Subcutaneous abdominal adipose tissue (tissue), 5 donors: ENCODE data around the gene TAS1R1.
A peak's percentile ranks its signal among the peaks of the same experiment; 100 is the strongest.

Source experiments
- H3K27ac ChIP-seq: one replicate; pipeline ENCODE4 v1.7.0; 2013; ENCODE audit warnings: low read depth, mild to moderate bottlenecking, inconsistent platforms, low read length, moderate library complexity
- H3K27me3 ChIP-seq, 5 donors: one replicate each; pipeline ENCODE4 v1.7.0; 2013; ENCODE audit warnings: low read length in 5 of 5, inconsistent platforms in 1 of 5; ENCODE audit not compliant: control insufficient read depth in 5 of 5, insufficient read depth in 4 of 5
- H3K36me3 ChIP-seq, 5 donors: one replicate each; pipeline ENCODE4 v1.7.0; 2013; ENCODE audit warnings: low read length in 5 of 5; ENCODE audit not compliant: control insufficient read depth in 5 of 5, insufficient read depth in 5 of 5
- H3K4me1 ChIP-seq, 5 donors: one replicate each; pipeline ENCODE4 v1.7.0; 2013; ENCODE audit warnings: low read length in 5 of 5, mild to moderate bottlenecking in 3 of 5, moderate library complexity in 1 of 5; ENCODE audit not compliant: control insufficient read depth in 5 of 5, insufficient read depth in 5 of 5
- H3K4me3 ChIP-seq, 5 donors: one replicate each; pipeline ENCODE4 v1.7.0; 2013; ENCODE audit warnings: low read length in 5 of 5, low read depth in 1 of 5
- H3K9ac ChIP-seq, 5 donors: one replicate each; pipeline ENCODE4 v1.7.0; 2013; ENCODE audit warnings: low read length in 5 of 5, mild to moderate bottlenecking in 4 of 5, moderate library complexity in 3 of 5
- H3K9me3 ChIP-seq, 5 donors: one replicate each; pipeline ENCODE4 v1.7.0; 2013; ENCODE audit warnings: low read length in 5 of 5; ENCODE audit not compliant: control insufficient read depth in 5 of 5
- donor health status: healthy.
- donor health status: healthy.
- donor health status: healthy.
- donor health status: healthy.
- donor health status: healthy.

TAS1R1 gene

GRCh38 chr1:6614929-6615785, 60.0 kb downstream of the TAS1R1 start:
- Histone ChIP-seq H3K9ac (peak overlapping the region in 4 of 5 donors; percentile 53 to 80 (median 76)), H3K36me3 (peaks cover 0 to 20% (median 9%) of the 10 kb centered on the region in 5 donors), H3K9me3 (no peaks in the 10 kb centered on the region), H3K27me3 (no peaks in the 10 kb centered on the region), H3K27ac (peak overlapping the region; percentile 67), H3K4me3 (peak overlapping the region; percentile 59 to 78 (median 67)), H3K4me1 (peaks cover 3 to 49% (median 31%) of the 10 kb centered on the region in 5 donors)

DNA sequence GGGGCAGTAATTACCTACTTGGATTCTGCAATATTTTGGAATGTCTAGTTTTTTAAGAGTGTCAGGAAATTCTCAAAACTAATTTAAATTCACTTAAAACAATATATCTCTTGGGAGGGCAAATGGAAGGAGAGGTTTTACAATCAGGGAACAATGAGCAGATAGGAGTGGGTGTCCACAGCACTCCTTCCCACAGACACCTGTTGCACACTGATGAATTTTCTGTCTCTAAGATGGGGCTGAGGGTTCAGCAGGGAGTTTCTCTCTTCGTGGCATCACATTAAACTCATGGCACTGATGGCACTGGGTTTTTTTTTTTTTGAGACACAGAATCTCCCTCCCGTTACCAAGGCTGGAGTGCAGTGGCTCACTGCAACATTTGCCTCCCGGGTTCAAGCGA, 63.9 kb downstream of the TAS1R1 start:
- H3K9me3 ChIP-seq = no peaks in the 10 kb centered on the region
- peaks cover 0 to 43% (median 29%) of the 10 kb centered on the region in 5 donors for H3K36me3 ChIP-seq
- no peak overlapping the region for H3K4me3 ChIP-seq
- peaks cover 5 to 59% (median 42%) of the 10 kb centered on the region in 5 donors for H3K4me1 ChIP-seq
- H3K27ac ChIP-seq = no peak overlapping the region
- no peak overlapping the region for H3K9ac ChIP-seq
- no peaks in the 10 kb centered on the region for H3K27me3 ChIP-seq

DNA sequence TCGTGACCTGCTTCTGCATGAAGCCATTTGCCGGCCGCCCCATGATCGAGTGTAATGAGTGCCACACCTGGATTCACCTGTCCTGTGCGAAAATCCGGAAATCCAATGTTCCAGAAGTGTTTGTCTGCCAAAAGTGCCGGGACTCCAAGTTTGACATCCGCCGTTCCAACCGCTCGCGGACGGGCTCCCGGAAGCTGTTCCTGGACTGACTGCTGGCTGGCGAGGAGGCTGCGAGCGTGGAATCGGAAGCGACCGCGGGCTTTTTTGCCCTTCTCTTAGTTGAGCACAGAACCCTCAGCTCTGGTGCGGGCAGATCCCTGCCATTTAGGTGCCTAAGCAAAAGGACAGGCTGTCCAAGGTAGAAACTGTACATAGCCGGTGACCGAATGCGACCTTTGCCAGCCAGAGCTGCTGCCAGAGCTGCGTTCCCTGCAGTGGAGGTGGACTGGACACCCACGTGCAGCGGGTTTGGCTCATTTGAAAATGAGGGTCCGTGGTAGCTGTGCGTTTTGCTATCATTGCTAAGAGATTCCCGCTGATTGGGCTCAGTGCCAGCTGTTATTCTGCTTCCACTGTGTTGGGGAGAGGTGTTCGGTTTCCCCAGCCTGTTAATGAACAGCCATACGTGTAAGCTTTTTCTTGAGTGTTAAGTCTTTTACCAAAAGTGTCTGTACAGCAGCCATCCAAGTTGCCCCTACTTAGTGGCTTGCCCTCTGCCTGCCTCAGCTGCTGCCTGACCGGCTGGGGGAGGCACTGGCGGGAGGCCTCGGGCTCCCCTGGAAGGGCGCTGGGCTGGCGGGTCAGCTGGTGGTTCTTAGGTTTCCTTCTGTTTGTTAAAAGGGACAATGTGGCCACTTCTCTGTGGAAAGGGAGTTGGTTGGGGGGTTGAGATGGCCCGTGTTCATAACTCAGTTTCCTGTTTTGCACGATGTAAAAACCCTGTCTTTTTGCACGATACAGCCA, 66.6 kb downstream of the TAS1R1 start:
- peak overlapping the region in 3 of 5 donors; percentile 8 to 53 (median 16) for H3K9ac ChIP-seq
- peak overlapping the region in 2 of 5 donors; percentile 13 to 25 for H3K4me3 ChIP-seq
- peaks cover 0 to 43% (median 29%) of the 10 kb centered on the region in 5 donors for H3K36me3 ChIP-seq
- peak overlapping the region; percentile 95 for H3K27ac ChIP-seq
- no peaks in the 10 kb centered on the region for H3K9me3 ChIP-seq
- no peaks in the 10 kb centered on the region for H3K27me3 ChIP-seq
- peaks cover 8 to 64% (median 51%) of the 10 kb centered on the region in 5 donors for H3K4me1 ChIP-seq

- peak overlapping the region; percentile 95 for H3K27ac ChIP-seq
- H3K36me3 ChIP-seq = peaks cover 0 to 42% (median 31%) of the 10 kb centered on the region in 5 donors
Observed at GRCh38 chr1:6622396-6623152, 67.5 kb downstream of the TAS1R1 start.

GRCh38 chr1:6623269-6623965, 68.3 kb downstream of the TAS1R1 start:
- Histone ChIP-seq H3K36me3 (peaks cover 0 to 43% (median 34%) of the 10 kb centered on the region in 5 donors), H3K9ac (peak overlapping the region in 4 of 5 donors; percentile 8 to 56 (median 42)), H3K27me3 (no peaks in the 10 kb centered on the region), H3K4me1 (peaks cover 9 to 56% (median 51%) of the 10 kb centered on the region in 5 donors), H3K4me3 (no peak overlapping the region), H3K27ac (peak overlapping the region; percentile 95), H3K9me3 (no peaks in the 10 kb centered on the region)

More at GRCh38 chr1:6622396-6623152, 67.5 kb downstream of the TAS1R1 start:
- H3K4me1 ChIP-seq = peaks cover 10 to 64% (median 52%) of the 10 kb centered on the region in 5 donors
- H3K9ac ChIP-seq = peak overlapping the region in 4 of 5 donors; percentile 8 to 56 (median 48)
- H3K9me3 ChIP-seq = no peaks in the 10 kb centered on the region
- peak overlapping the region in 2 of 5 donors; percentile 13 to 25 for H3K4me3 ChIP-seq
- no peaks in the 10 kb centered on the region for H3K27me3 ChIP-seq

GRCh38 chr1:6624710-6625583, 69.8 kb downstream of the TAS1R1 start, which contains the start of gene THAP3:
Gene THAP3, plus strand, starts transcription at chr1:6624868. Its CDS starts 351 bp downstream, at chr1:6625219.
- Histone ChIP-seq H3K4me3 (peak within 1 kb of the TSS; percentile 72 to 85 (median 84)), H3K27ac (peak within 1 kb of the TSS; percentile 95), H3K9me3 (no peaks in the 10 kb centered on the region), H3K4me1 (peaks cover 9 to 56% (median 50%) of the 10 kb centered on the region in 5 donors), H3K9ac (peak within 1 kb of the TSS; percentile 56 to 84 (median 78)), H3K27me3 (no peaks in the 10 kb centered on the region), H3K36me3 (peaks cover 0 to 49% (median 43%) of the 10 kb centered on the region in 5 donors)

- peaks cover 0 to 49% (median 42%) of the 10 kb centered on the region in 5 donors for H3K36me3 ChIP-seq
- no peaks in the 10 kb centered on the region for H3K27me3 ChIP-seq
- no peaks in the 10 kb centered on the region for H3K9me3 ChIP-seq
- H3K4me3 ChIP-seq = peak overlapping the region; percentile 72 to 85 (median 84)
- peak overlapping the region in 4 of 5 donors; percentile 76 to 84 (median 80) for H3K9ac ChIP-seq
- H3K4me1 ChIP-seq = peaks cover 9 to 56% (median 50%) of the 10 kb centered on the region in 5 donors
- H3K27ac ChIP-seq = peak overlapping the region; percentile 95
Observed at GRCh38 chr1:6625584-6626149, 70.6 kb downstream of the TAS1R1 start.

GRCh38 chr1:6627031-6627430, 71.9 kb downstream of the TAS1R1 start:
- Histone ChIP-seq H3K4me3 (no peak overlapping the region), H3K36me3 (peaks cover 0 to 50% (median 33%) of the 10 kb centered on the region in 5 donors), H3K9me3 (no peaks in the 10 kb centered on the region), H3K27ac (no peak overlapping the region), H3K4me1 (peaks cover 7 to 49% (median 42%) of the 10 kb centered on the region in 5 donors), H3K27me3 (no peaks in the 10 kb centered on the region), H3K9ac (no peak overlapping the region)
